Panc1 (cell line): ENCODE measurements around the gene NTRK2. TPM values are rescaled to one million over a fixed set of nuclear protein-coding genes. Genes with fewer than 3 reads are reported as not detected.

Experiments used
- ATAC-seq: fragments of 200-7000 bp; cut with Tn5 transposase; 2 replicates; pipeline ENCODE4 v1.9.1; 2020; ENCODE audit warnings: mild to moderate bottlenecking, moderate library complexity
- BruUV-seq: library from RNA; stranded (reverse); fragments of 400-500 nt; replicated peaks from 2 replicates; lab custom pipeline; 2021; lab: Mats Ljungman, UMichigan
- CTCF ChIA-PET: fragments of 300-600 bp; sonication (Branson Sonifier 250); formaldehyde crosslinking; loops from one replicate; lab custom pipeline; 2022; ENCODE audit warnings: antibody characterized with exemption; lab: Charles Lee
- POLR2A ChIA-PET: fragments of 300-600 bp; sonication (Branson Sonifier 250); formaldehyde crosslinking; loops from one replicate; lab custom pipeline; 2022; ENCODE audit warnings: antibody characterized with exemption; lab: Charles Lee
- DNase-seq: peaks from one replicate; pipeline ENCODE4 v3.0.0-alpha.2; 2010; ENCODE audit warnings: low read depth, low spot score
- H3K27ac ChIP-seq: 2 replicates; pipeline ENCODE4 v1.5.1; 2011; ENCODE audit warnings: mild to moderate bottlenecking, low read length, inconsistent platforms
- H3K27me3 ChIP-seq: fragments of 200-500 bp; sonication (Bioruptor generic); 2 replicates; pipeline ENCODE4 v1.6.0; 2014; ENCODE audit warnings: low read length, inconsistent platforms; ENCODE audit not compliant: control insufficient read depth, insufficient read depth
- H3K36me3 ChIP-seq: fragments of 200-500 bp; sonication (Bioruptor generic); 2 replicates; pipeline ENCODE4 v1.5.1; 2014; ENCODE audit warnings: inconsistent platforms, mild to moderate bottlenecking, low read length, moderate library complexity; ENCODE audit not compliant: control insufficient read depth, insufficient read depth
- H3K4me1 ChIP-seq: 2 replicates; pipeline ENCODE4 v1.5.1; 2011; ENCODE audit warnings: inconsistent platforms, mild to moderate bottlenecking, low read length, moderate library complexity; ENCODE audit not compliant: control insufficient read depth, insufficient read depth
- H3K4me3 ChIP-seq, 2 experiments: 2 replicates each; pipeline ENCODE4 v1.5.1; 2011 to 2012; ENCODE audit warnings: low read depth in 2 of 2, low read length in 2 of 2, mild to moderate bottlenecking in 2 of 2, inconsistent platforms in 1 of 2, moderate library complexity in 1 of 2
- H3K9me3 ChIP-seq: fragments of 200-500 bp; sonication (Bioruptor generic); 2 replicates; pipeline ENCODE4 v1.5.1; 2014; ENCODE audit warnings: low read depth, mild to moderate bottlenecking, inconsistent platforms, low read length, moderate library complexity; ENCODE audit not compliant: control insufficient read depth, insufficient read depth
- CTCF ChIP-seq: fragments of 450-650 bp; IDR thresholded peaks from 2 replicates; pipeline ENCODE4 v1.5.1; 2017; ENCODE audit warnings: mild to moderate bottlenecking
- POLR2AphosphoS5 ChIP-seq: IDR thresholded peaks from 2 replicates; pipeline ENCODE4 v1.6.1; 2012; ENCODE audit warnings: mild to moderate bottlenecking, low read depth, low read length, moderate library complexity
- SIN3A ChIP-seq: IDR thresholded peaks from 2 replicates; pipeline ENCODE4 v1.6.1; 2012; ENCODE audit warnings: low read depth, mild to moderate bottlenecking, low read length, moderate library complexity, borderline replicate concordance; ENCODE audit not compliant: insufficient read depth
- TCF7L2 ChIP-seq: IDR thresholded peaks from 2 replicates; pipeline ENCODE4 v1.6.1; 2011; ENCODE audit warnings: mild to moderate bottlenecking, low read depth, low read length, inconsistent platforms
- in situ Hi-C: cut with HindIII; loops from 2 replicates; pipeline ENCODE4 v1.10.0; 2016; ENCODE audit warnings: low sequenced_read_pairs, low pct_unique_long_range_greater_than_20kb
- intact Hi-C: fragments of 100-400 bp; cut with micrococcal nuclease; formaldehyde crosslinking; loops from one replicate; pipeline ENCODE4 v1.10.0; 2022; ENCODE audit not compliant: unreplicated experiment
- total RNA-seq: library from RNA; stranded (reverse); gene quantifications from one replicate; pipeline ENCODE4 v1.2.1, GENCODE V29; 2021; ENCODE audit not compliant: unreplicated experiment
- TF ChIP-seq, protein P1 (sequence below), 2 experiments: IDR thresholded peaks; 2 replicates each; pipeline ENCODE4 v1.6.1; 2011 to 2012; ENCODE audit warnings: low read depth in 2 of 2, control low read depth in 1 of 2, low read length in 1 of 2, mild to moderate bottlenecking in 1 of 2, moderate library complexity in 1 of 2; ENCODE audit not compliant: insufficient read depth in 1 of 2

NTRK2 gene
- total RNA-seq, 1 experiment from 2014 or later: 0.23 TPM

- intact Hi-C loops: no loop called here
- POLR2A ChIA-PET: no interaction called here
- Histone ChIP-seq H3K4me1 (no peaks in the 10 kb centered on the region), H3K36me3 (no peaks in the 10 kb centered on the region), H3K4me3 (no peak overlapping the region), H3K27ac (no peak overlapping the region), H3K9me3 (no peaks in the 10 kb centered on the region), H3K27me3 (no peaks in the 10 kb centered on the region)
- CTCF ChIA-PET: no interaction called here
- BruUV-seq: no TSS peak
- DNase-seq (no peak), ATAC-seq (no peak)
- TF ChIP-seq POLR2AphosphoS5 (no peak), CTCF (no peak), SIN3A (no peak), TCF7L2 (no peak)
- TF ChIP-seq, protein P1, sequence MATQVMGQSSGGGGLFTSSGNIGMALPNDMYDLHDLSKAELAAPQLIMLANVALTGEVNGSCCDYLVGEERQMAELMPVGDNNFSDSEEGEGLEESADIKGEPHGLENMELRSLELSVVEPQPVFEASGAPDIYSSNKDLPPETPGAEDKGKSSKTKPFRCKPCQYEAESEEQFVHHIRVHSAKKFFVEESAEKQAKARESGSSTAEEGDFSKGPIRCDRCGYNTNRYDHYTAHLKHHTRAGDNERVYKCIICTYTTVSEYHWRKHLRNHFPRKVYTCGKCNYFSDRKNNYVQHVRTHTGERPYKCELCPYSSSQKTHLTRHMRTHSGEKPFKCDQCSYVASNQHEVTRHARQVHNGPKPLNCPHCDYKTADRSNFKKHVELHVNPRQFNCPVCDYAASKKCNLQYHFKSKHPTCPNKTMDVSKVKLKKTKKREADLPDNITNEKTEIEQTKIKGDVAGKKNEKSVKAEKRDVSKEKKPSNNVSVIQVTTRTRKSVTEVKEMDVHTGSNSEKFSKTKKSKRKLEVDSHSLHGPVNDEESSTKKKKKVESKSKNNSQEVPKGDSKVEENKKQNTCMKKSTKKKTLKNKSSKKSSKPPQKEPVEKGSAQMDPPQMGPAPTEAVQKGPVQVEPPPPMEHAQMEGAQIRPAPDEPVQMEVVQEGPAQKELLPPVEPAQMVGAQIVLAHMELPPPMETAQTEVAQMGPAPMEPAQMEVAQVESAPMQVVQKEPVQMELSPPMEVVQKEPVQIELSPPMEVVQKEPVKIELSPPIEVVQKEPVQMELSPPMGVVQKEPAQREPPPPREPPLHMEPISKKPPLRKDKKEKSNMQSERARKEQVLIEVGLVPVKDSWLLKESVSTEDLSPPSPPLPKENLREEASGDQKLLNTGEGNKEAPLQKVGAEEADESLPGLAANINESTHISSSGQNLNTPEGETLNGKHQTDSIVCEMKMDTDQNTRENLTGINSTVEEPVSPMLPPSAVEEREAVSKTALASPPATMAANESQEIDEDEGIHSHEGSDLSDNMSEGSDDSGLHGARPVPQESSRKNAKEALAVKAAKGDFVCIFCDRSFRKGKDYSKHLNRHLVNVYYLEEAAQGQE (IDR thresholded peaks at IDR 0.05; ENCODE audit: insufficient read depth in 1 of 2, low read depth in 2 of 2, low read length in 1 of 2): no peak
- in situ Hi-C loops: no loop called here
Measured at GRCh38 chr9:85001925-85002324, 332.4 kb downstream of the NTRK2 start.

GRCh38 chr9:85004818-85005413 is 335.4 kb downstream of the NTRK2 start:
- CTCF ChIA-PET: no interaction called here
- H3K36me3 ChIP-seq: no peaks in the 10 kb centered on the region
- no peak overlapping the region for H3K27ac ChIP-seq
- no peaks in the 10 kb centered on the region for H3K9me3 ChIP-seq
- no peak for ATAC-seq
- no peaks in the 10 kb centered on the region for H3K4me1 ChIP-seq
- H3K4me3 ChIP-seq: no peak overlapping the region
- no TSS peak for BruUV-seq
- in situ Hi-C loops (no loop called here), intact Hi-C loops (no loop called here)
- POLR2A ChIA-PET: no interaction called here
- no peaks in the 10 kb centered on the region for H3K27me3 ChIP-seq
- no peak for DNase-seq
- TF ChIP-seq SIN3A (no peak), TCF7L2 (no peak), POLR2AphosphoS5 (no peak), CTCF (no peak)
- TF ChIP-seq, protein P1 (IDR thresholded peaks at IDR 0.05; ENCODE audit: insufficient read depth in 1 of 2, low read depth in 2 of 2, low read length in 1 of 2): no peak
